H9 (cell line): ENCODE results near the gene KRT3. TPM values are rescaled to one million over a fixed set of nuclear protein-coding genes. Genes with fewer than 3 reads are reported as not detected.

Experiments
- DNase-seq: peaks from one replicate; pipeline ENCODE4 v3.0.0-alpha.2; 2017
- H2AFZ ChIP-seq: one replicate; pipeline ENCODE4 v1.6.1; 2013; ENCODE audit warnings: mild to moderate bottlenecking, low read length, control low read depth, moderate library complexity
- H2AK5ac ChIP-seq: 2 replicates; pipeline ENCODE4 v1.6.1; 2013; ENCODE audit warnings: low read length, control low read depth, mixed read lengths; ENCODE audit not compliant: insufficient read length
- H2BK120ac ChIP-seq: one replicate; pipeline ENCODE4 v1.6.1; 2013; ENCODE audit warnings: low read depth, mild to moderate bottlenecking, low read length, control low read depth, inconsistent platforms; ENCODE audit not compliant: poor library complexity, severe bottlenecking
- H2BK12ac ChIP-seq: 2 replicates; pipeline ENCODE4 v1.6.1; 2013; ENCODE audit warnings: low read length, control low read depth, mixed read lengths, low read depth; ENCODE audit not compliant: insufficient read length
- H2BK15ac ChIP-seq: 2 replicates; pipeline ENCODE4 v1.6.1; 2013; ENCODE audit warnings: low read depth, low read length, control low read depth
- H2BK20ac ChIP-seq: one replicate; pipeline ENCODE4 v1.6.1; 2013; ENCODE audit warnings: low read depth, mild to moderate bottlenecking, low read length, control low read depth, inconsistent platforms; ENCODE audit not compliant: poor library complexity, severe bottlenecking
- H2BK5ac ChIP-seq: 2 replicates; pipeline ENCODE4 v1.6.1; 2013; ENCODE audit warnings: low read length, control low read depth, mixed read lengths; ENCODE audit not compliant: insufficient read length
- H3K14ac ChIP-seq: 2 replicates; pipeline ENCODE4 v1.6.1; 2013; ENCODE audit warnings: low read length, control low read depth; ENCODE audit not compliant: insufficient read depth
- H3K18ac ChIP-seq: 2 replicates; pipeline ENCODE4 v1.6.1; 2013; ENCODE audit warnings: low read depth, mild to moderate bottlenecking, mixed read lengths, low read length, control low read depth; ENCODE audit not compliant: insufficient read length
- H3K23ac ChIP-seq: 2 replicates; pipeline ENCODE4 v1.6.1; 2013; ENCODE audit warnings: low read length, control low read depth, mixed read lengths, low read depth; ENCODE audit not compliant: insufficient read length
- H3K23me2 ChIP-seq: 2 replicates; pipeline ENCODE4 v1.6.1; 2013; ENCODE audit warnings: low read depth, mild to moderate bottlenecking, mixed read lengths, low read length, control low read depth; ENCODE audit not compliant: insufficient read length, poor library complexity, severe bottlenecking
- H3K27ac ChIP-seq: 2 replicates; pipeline ENCODE4 v1.5.1; 2013; ENCODE audit warnings: low read length, control low read depth, mixed read lengths, low read depth; ENCODE audit not compliant: insufficient read length
- H3K27me3 ChIP-seq: 2 replicates; pipeline ENCODE4 v1.6.1; 2013; ENCODE audit warnings: low read length, control low read depth, inconsistent platforms; ENCODE audit not compliant: insufficient read depth
- H3K4ac ChIP-seq: 2 replicates; pipeline ENCODE4 v1.6.1; 2013; ENCODE audit warnings: low read depth, mild to moderate bottlenecking, control low read depth, inconsistent platforms, low read length, moderate library complexity
- H3K4me1 ChIP-seq: 2 replicates; pipeline ENCODE4 v1.6.1; 2013; ENCODE audit warnings: low read length, control low read depth, inconsistent platforms; ENCODE audit not compliant: insufficient read depth
- H3K4me2 ChIP-seq: 2 replicates; pipeline ENCODE4 v1.6.1; 2013; ENCODE audit warnings: low read length, control low read depth, mixed read lengths; ENCODE audit not compliant: insufficient read length, insufficient read depth
- H3K56ac ChIP-seq: 2 replicates; pipeline ENCODE4 v1.6.1; 2013; ENCODE audit warnings: low read depth, mild to moderate bottlenecking, mixed read lengths, low read length, control low read depth; ENCODE audit not compliant: insufficient read length
- H3K79me1 ChIP-seq: 2 replicates; pipeline ENCODE4 v1.6.1; 2013; ENCODE audit warnings: low read depth, mild to moderate bottlenecking, moderate library complexity, low read length, control low read depth, inconsistent platforms; ENCODE audit not compliant: insufficient read depth, poor library complexity, severe bottlenecking
- H3K79me2 ChIP-seq: 2 replicates; pipeline ENCODE4 v1.6.1; 2013; ENCODE audit warnings: low read length, control low read depth, inconsistent platforms; ENCODE audit not compliant: insufficient read depth
- H3K9ac ChIP-seq: 2 replicates; pipeline ENCODE4 v1.6.1; 2013; ENCODE audit warnings: low read length, control low read depth, mixed read lengths; ENCODE audit not compliant: insufficient read length; ENCODE audit errors: extremely low read depth
- H3K9me3 ChIP-seq: one replicate; pipeline ENCODE4 v1.6.1; 2013; ENCODE audit warnings: low read depth, low read length, inconsistent platforms; ENCODE audit not compliant: control insufficient read depth
- H3T11ph ChIP-seq: one replicate; pipeline ENCODE4 v1.6.1; 2013; ENCODE audit warnings: mild to moderate bottlenecking, low read length, control low read depth, inconsistent platforms
- H4K20me1 ChIP-seq: one replicate; pipeline ENCODE4 v1.6.1; 2013; ENCODE audit not compliant: control insufficient read depth, insufficient read length, insufficient read depth
- H4K5ac ChIP-seq: 2 replicates; pipeline ENCODE4 v1.6.1; 2013; ENCODE audit warnings: low read depth, mild to moderate bottlenecking, mixed read lengths, low read length, control low read depth; ENCODE audit not compliant: insufficient read length
- H4K8ac ChIP-seq: replicated peaks from 2 replicates; pipeline ENCODE4 v1.6.1; 2013; ENCODE audit warnings: low read length, control low read depth, mixed read lengths, low read depth; ENCODE audit not compliant: insufficient read length
- H4K91ac ChIP-seq: 2 replicates; pipeline ENCODE4 v1.6.1; 2013; ENCODE audit warnings: low read depth, mild to moderate bottlenecking, moderate library complexity, mixed read lengths, low read length, control low read depth; ENCODE audit not compliant: insufficient read length
- H3K27ac Mint-ChIP-seq, 3 experiments: 2 replicates in 2 of 3; 3 replicates in 1 of 3; pipeline ENCODE4 v1.8.0; 2020 to 2021; ENCODE audit warnings: mixed read lengths in 3 of 3, mild to moderate bottlenecking in 1 of 3, moderate library complexity in 1 of 3
- H3K27me3 Mint-ChIP-seq: 2 replicates; pipeline ENCODE4 v1.8.0; 2021; ENCODE audit warnings: low read depth, mild to moderate bottlenecking, moderate library complexity, mixed read lengths
- H3K36me3 Mint-ChIP-seq, 3 experiments: 2 replicates in 2 of 3; 3 replicates in 1 of 3; pipeline ENCODE4 v1.8.0; 2020 to 2021; ENCODE audit warnings: low read depth in 3 of 3, mixed read lengths in 3 of 3; ENCODE audit not compliant: insufficient read depth in 1 of 3
- H3K4me1 Mint-ChIP-seq, 2 experiments: 2 replicates each; pipeline ENCODE4 v1.8.0; 2020; ENCODE audit warnings: mixed read lengths in 2 of 2
- H3K4me3 Mint-ChIP-seq, 2 experiments: 2 replicates in 1 of 2; 3 replicates in 1 of 2; pipeline ENCODE4 v1.8.0; 2020 to 2021; ENCODE audit warnings: mild to moderate bottlenecking in 2 of 2, mixed read lengths in 2 of 2, moderate library complexity in 1 of 2
- H3K9me3 Mint-ChIP-seq, 2 experiments: 2 replicates in 1 of 2; 3 replicates in 1 of 2; pipeline ENCODE4 v1.8.0; 2020; ENCODE audit warnings: mild to moderate bottlenecking in 2 of 2, mixed read lengths in 2 of 2, moderate library complexity in 1 of 2
- WGBS: extraction: QIAGEN DNeasy Blood & Tissue Kit; methylation state at CpG from one replicate; pipeline ENCODE4 v1.1.7; 2013; ENCODE audit warnings: missing lambda C conversion rate, low lambda C conversion rate, mixed read lengths; ENCODE audit not compliant: insufficient read length; ENCODE audit errors: extremely low coverage; 5-methylcytosine and 5-hydroxymethylcytosine counted together
- total RNA-seq: library from RNA; stranded (reverse); gene quantifications from 2 replicates; pipeline ENCODE4 v1.2.1, GENCODE V29; 2021
- TF ChIP-seq, protein P1 (sequence below): fragments of 200-600 bp; sonication (generic); conservative IDR thresholded peaks from 3 replicates; pipeline ENCODE4 v1.8.0; 2021; ENCODE audit warnings: antibody characterized with exemption, mild to moderate bottlenecking

Gene KRT3
- total RNA-seq, 1 experiment from 2014 or later: not detected

DNA sequence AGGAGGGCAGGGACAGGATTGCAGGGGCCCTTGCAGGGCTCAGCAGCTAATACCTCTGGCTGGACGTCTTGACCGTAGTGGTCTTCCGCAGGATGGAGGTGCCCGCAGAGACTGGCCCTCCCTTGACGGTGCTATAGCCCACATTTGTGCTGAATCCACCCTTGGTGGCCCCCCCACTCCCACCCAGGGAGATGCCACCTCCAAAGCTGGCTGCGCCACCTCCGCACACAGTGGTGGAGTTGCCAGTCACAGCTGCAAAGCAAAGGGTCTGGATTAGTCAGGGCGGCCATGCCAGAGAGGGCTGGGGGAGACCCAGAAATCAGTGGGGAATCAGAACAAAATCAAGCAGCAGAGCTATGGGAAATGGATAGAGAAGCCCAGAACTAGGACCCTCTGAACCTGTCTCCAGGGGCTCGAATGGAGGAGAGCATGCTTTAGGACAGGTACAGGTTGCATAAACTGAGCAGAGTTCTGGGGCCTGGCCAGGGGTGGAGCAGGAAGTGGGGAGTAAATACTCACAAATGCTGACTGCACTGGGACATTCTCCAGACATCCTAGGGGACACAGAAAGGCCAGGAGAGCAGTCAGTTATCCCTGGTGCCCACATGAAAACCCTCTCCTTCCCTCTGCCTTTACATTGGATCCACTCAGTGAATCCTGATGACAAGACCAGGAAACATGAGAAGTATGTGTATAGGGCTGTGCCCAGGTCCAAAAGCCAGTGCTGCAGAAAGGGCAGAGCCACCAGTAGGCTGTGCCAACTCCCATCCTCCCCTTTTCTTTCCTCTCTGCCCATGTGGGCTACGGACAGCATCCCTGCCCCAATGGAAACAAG, 26.1 kb upstream of the KRT3 start:
- Histone ChIP-seq H2BK15ac (no peak overlapping the region), H3K4me1 (no peaks in the 10 kb centered on the region; the same call in 1 of the 2 replicates), H3K4me2 (no peak overlapping the region)

More for the DNA sequence above, 26.1 kb upstream of the KRT3 start:
- Histone ChIP-seq H2BK5ac (no peak overlapping the region), H2BK20ac (no peak overlapping the region), H3K79me2 (no peaks in the 10 kb centered on the region), H4K91ac (no peak overlapping the region), H3K18ac (no peak overlapping the region), H3K56ac (no peak overlapping the region), H2BK12ac (no peak overlapping the region), H3K23me2 (no peaks in the 10 kb centered on the region), H2AFZ (no peak overlapping the region), H4K5ac (no peak overlapping the region), H3T11ph (no peak overlapping the region), H3K4ac (no peak overlapping the region), H4K8ac (no peak overlapping the region), H3K14ac (no peak overlapping the region), H4K20me1 (no peaks in the 10 kb centered on the region), H3K27ac (no peak overlapping the region), H3K79me1 (no peaks in the 10 kb centered on the region), H3K9ac (no peak overlapping the region), H3K9me3 (no peaks in the 10 kb centered on the region), H3K23ac (no peak overlapping the region), H3K27me3 (no peaks in the 10 kb centered on the region), H2BK120ac (no peak overlapping the region), H2AK5ac (no peak overlapping the region)
- Mint-ChIP-seq H3K4me1 (peaks cover 5 to 10% of the 10 kb centered on the region in 2 experiments), H3K9me3 (no peaks in the 10 kb centered on the region), H3K27ac (no peak overlapping the region), H3K36me3 (no peaks in the 10 kb centered on the region; a peak in 1 of 7 replicates), H3K27me3 (no peaks in the 10 kb centered on the region; the same call in 1 of the 2 replicates), H3K4me3 (no peak overlapping the region)
- TF ChIP-seq, protein P1, sequence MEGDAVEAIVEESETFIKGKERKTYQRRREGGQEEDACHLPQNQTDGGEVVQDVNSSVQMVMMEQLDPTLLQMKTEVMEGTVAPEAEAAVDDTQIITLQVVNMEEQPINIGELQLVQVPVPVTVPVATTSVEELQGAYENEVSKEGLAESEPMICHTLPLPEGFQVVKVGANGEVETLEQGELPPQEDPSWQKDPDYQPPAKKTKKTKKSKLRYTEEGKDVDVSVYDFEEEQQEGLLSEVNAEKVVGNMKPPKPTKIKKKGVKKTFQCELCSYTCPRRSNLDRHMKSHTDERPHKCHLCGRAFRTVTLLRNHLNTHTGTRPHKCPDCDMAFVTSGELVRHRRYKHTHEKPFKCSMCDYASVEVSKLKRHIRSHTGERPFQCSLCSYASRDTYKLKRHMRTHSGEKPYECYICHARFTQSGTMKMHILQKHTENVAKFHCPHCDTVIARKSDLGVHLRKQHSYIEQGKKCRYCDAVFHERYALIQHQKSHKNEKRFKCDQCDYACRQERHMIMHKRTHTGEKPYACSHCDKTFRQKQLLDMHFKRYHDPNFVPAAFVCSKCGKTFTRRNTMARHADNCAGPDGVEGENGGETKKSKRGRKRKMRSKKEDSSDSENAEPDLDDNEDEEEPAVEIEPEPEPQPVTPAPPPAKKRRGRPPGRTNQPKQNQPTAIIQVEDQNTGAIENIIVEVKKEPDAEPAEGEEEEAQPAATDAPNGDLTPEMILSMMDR: no peak
- WGBS: no CpG with 5 or more reads among the region's 10 CpGs
- DNase-seq: no peak
